NCI-H82 (cell line): ENCODE results near the gene LCE1E.

ENCODE experiments used
- DNase-seq: peaks from one replicate; lab custom pipeline; 2025; lab: John Stamatoyannopoulos, UW

Gene LCE1E

GRCh38 chr1:152777510-152778137, 8.4 kb upstream of the LCE1E start:
- peak; percentile 70 for DNase-seq

GRCh38 chr1:152783095-152783494, 3.0 kb upstream of the LCE1E start:
- no peak for DNase-seq

GRCh38 chr1:152795686-152796085, 9.6 kb downstream of the LCE1E start:
- DNase-seq, result no peak

- DNase-seq, result no peak
Observed at GRCh38 chr1:152796421-152796820, 10.4 kb downstream of the LCE1E start, which contains the start of gene LCE1D. Gene LCE1D (plus strand): TSS chr1:152796721. CDS start chr1:152797795, 1,074 bp downstream.

GRCh38 chr1:152801333-152801732, 15.3 kb downstream of the LCE1E start:
- DNase-seq, result no peak

- no peak for DNase-seq
Observed at GRCh38 chr1:152806576-152806975, 20.5 kb downstream of the LCE1E start, which contains the start of gene LCE1C. Gene LCE1C (minus strand): TSS chr1:152806651. CDS start chr1:152805478, 1,173 bp downstream.

- DNase-seq, result no peak
Observed at GRCh38 chr1:152811050-152811449, 25.0 kb downstream of the LCE1E start.

GRCh38 chr1:152811671-152812070, 25.6 kb downstream of the LCE1E start, which contains the start of gene LCE1B:
Gene LCE1B (plus strand): TSS chr1:152811971. CDS start chr1:152812447, 476 bp downstream.
- DNase-seq, result no peak

GRCh38 chr1:152817309-152817708, 31.3 kb downstream of the LCE1E start:
- DNase-seq, result no peak

- no peak for DNase-seq
Observed at GRCh38 chr1:152823294-152823693, 37.2 kb downstream of the LCE1E start.

- no peak for DNase-seq
Observed at GRCh38 chr1:152824964-152825363, 38.9 kb downstream of the LCE1E start.

GRCh38 chr1:152827173-152827572, 41.1 kb downstream of the LCE1E start, which contains the start of gene LCE1A:
Gene LCE1A (plus strand): TSS chr1:152827473. CDS start chr1:152827473, 0 bp downstream.
- DNase-seq, result no peak

GRCh38 chr1:152836870-152837269, 50.8 kb downstream of the LCE1E start:
- no peak for DNase-seq
